Islet precursor cell (in vitro differentiated cells): ENCODE results near the gene PCDHA9.
"Not testable (repeated sequence)": the region's sequence is repeated elsewhere in the genome, so short reads cannot be mapped to it uniquely, and the experiment has no call there.

Experiments used
- DNase-seq: peaks from one replicate; pipeline ENCODE4 v3.0.0-alpha.2; 2018

The PCDHA9 gene, protein sequence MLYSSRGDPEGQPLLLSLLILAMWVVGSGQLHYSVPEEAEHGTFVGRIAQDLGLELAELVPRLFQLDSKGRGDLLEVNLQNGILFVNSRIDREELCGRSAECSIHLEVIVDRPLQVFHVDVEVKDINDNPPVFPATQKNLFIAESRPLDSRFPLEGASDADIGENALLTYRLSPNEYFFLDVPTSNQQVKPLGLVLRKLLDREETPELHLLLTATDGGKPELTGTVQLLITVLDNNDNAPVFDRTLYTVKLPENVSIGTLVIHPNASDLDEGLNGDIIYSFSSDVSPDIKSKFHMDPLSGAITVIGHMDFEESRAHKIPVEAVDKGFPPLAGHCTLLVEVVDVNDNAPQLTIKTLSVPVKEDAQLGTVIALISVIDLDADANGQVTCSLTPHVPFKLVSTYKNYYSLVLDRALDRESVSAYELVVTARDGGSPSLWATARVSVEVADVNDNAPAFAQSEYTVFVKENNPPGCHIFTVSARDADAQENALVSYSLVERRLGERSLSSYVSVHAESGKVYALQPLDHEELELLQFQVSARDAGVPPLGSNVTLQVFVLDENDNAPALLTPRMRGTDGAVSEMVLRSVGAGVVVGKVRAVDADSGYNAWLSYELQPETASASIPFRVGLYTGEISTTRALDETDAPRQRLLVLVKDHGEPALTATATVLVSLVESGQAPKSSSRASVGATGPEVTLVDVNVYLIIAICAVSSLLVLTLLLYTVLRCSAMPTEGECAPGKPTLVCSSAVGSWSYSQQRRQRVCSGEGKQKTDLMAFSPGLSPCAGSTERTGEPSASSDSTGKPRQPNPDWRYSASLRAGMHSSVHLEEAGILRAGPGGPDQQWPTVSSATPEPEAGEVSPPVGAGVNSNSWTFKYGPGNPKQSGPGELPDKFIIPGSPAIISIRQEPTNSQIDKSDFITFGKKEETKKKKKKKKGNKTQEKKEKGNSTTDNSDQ

GRCh38 chr5:140848139-140849102 lies at the start of gene PCDHA9:
Gene PCDHA9, plus strand, starts transcription at chr5:140848382. Its CDS starts 114 bp downstream, at chr5:140848496.
- DNase-seq, result not testable (repeated sequence)

- no peak for DNase-seq
Observed at GRCh38 chr5:140800816-140801493, 47.2 kb upstream of the PCDHA9 start, which contains the start of gene PCDHA3. Gene PCDHA3, plus strand, starts transcription at chr5:140801057.

DNA sequence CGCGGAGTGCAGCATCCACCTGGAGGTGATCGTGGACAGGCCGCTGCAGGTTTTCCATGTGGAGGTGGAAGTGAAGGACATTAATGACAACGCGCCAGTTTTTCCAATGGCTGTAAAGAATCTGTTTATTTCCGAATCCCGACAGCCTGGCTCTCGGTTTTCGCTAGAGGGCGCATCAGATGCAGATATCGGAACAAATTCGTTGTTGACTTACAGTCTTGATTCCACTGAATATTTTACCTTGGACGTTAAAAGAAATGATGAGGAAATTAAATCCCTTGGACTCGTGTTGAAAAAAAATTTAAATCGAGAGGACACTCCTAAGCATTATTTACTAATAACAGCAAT lies 46.7 kb upstream of the PCDHA9 start:
- no peak for DNase-seq

GRCh38 chr5:140802381-140802780 lies 45.8 kb upstream of the PCDHA9 start:
- DNase-seq, result not testable (repeated sequence)

DNA sequence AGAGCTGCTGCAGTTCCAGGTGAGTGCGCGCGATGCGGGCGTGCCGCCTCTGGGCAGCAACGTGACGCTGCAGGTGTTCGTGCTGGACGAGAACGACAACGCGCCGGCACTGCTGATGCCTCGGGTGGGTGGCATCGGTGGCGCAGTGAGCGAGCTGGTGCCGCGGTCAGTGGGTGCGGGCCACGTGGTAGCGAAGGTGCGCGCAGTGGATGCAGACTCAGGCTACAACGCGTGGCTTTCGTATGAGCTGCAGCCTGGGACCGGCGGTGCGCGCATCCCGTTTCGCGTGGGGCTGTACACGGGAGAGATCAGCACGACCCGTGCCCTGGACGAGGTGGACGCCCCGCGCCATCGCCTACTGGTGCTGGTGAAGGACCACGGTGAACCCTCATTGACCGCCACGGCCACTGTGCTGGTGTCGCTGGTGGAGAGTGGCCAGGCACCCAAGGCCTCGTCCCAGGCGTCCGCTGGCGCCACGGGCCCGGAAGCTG lies 45.4 kb upstream of the PCDHA9 start:
- no peak for DNase-seq

DNA sequence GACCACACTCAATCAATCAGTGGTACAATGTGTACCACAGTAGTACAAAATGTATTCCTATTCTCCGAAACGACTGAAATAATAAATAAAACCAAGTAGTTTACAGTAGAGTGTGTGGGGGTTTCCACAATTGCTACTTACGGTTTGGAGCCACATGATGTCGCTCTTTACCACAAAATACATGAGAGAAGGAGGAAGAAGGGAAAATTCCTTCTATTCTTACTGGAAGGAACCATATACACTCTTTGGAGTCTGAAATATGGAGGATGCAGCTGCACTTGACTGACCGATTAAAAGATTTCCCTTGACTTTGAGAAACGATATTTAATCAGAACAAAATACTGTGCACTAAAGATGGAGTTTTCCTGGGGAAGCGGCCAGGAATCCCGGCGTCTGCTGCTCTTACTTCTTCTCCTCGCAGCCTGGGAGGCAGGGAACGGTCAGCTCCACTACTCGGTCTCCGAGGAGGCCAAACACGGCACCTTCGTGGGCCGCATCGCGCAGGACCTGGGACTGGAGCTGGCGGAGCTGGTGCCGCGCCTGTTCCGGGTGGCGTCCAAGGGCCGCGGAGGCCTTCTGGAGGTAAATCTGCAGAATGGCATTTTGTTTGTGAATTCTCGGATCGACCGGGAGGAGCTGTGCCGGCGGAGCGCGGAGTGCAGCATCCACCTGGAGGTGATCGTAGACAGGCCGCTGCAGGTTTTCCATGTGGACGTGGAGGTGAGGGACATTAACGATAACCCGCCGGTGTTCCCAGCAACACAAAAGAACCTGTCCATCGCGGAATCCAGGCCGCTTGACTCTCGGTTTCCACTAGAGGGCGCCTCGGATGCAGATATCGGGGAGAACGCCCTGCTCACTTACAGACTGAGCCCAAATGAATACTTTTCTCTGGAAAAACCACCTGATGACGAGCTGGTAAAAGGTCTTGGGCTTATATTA lies 41.1 kb upstream of the PCDHA9 start, which contains the start of gene PCDHA4:
PCDHA4 (plus strand) TSS at position 235 of the 942 bp plus-strand sequence.
- peak; percentile 87 for DNase-seq

DNA sequence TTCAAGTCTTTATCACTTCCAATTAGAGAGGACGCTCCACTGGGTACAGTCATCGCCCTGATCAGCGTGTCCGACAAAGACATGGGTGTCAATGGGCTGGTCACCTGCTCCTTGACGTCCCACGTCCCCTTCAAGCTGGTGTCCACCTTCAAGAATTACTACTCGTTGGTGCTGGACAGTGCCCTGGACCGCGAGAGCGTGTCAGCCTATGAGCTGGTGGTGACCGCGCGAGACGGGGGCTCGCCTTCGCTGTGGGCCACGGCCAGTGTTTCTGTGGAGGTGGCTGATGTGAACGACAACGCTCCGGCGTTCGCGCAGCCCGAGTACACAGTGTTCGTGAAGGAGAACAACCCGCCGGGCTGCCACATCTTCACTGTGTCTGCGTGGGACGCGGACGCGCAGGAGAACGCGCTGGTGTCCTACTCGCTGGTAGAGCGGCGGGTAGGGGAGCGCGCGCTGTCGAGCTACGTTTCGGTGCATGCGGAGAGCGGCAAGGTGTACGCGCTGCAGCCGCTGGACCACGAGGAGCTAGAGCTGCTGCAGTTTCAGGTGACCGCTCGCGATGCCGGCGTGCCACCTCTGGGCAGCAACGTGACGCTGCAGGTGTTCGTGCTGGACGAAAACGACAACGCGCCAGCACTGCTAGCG lies 39.8 kb upstream of the PCDHA9 start:
- DNase-seq, result not testable (repeated sequence)

- DNase-seq, result no peak
Observed at GRCh38 chr5:140808889-140809291, 39.3 kb upstream of the PCDHA9 start.

DNA sequence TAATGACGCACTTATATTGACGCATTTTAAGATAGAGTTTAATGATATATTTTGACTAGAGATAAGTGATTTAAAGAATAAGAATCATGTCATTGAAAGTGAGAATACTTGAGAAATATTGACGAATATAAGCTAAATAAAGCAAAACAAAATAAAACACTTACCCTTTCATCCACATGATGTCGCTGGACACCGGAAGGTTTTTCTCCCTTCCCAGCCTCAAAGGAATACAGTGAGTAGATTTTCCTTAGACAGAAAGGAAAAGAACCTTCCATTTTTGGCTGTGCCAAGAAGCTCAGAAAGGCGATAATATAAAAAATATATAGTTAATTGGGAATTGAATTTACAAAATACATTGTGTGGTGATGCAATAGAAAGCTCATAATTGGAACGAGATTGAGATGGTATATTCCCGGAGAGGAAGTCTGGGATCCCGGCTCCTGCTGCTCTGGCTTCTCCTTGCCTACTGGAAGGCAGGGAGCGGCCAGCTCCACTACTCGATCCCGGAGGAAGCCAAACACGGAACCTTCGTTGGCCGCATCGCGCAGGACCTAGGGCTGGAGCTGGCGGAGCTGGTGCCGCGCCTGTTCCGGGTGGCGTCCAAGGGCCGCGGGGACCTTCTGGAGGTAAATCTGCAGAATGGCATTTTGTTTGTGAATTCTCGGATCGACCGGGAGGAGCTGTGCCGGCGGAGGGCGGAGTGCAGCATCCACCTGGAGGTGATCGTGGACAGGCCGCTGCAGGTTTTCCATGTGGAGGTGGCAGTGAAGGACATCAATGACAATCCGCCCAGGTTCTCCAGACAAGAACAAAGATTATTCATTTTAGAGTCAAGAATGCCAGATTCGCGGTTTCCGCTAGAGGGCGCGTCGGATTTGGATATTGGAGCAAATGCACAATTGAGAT lies 26.6 kb upstream of the PCDHA9 start, which contains the start of gene PCDHA5:
PCDHA5 (plus strand) TSS at position 239 of the 906 bp plus-strand sequence.
- no peak for DNase-seq

- no peak for DNase-seq
Observed at GRCh38 chr5:140822281-140822629, 25.9 kb upstream of the PCDHA9 start.

DNA sequence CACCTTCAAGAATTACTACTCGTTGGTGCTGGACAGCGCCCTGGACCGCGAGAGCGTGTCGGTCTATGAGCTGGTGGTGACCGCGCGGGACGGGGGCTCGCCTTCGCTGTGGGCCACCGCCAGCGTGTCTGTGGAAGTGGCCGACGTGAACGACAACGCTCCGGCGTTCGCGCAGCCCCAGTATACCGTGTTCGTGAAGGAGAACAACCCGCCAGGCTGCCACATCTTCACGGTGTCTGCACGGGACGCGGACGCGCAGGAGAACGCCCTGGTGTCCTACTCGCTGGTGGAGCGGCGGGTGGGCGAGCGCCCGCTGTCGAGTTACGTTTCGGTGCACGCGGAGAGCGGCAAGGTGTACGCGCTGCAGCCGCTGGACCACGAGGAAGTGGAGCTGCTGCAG lies 25.2 kb upstream of the PCDHA9 start:
- DNase-seq, result not testable (repeated sequence)

DNA sequence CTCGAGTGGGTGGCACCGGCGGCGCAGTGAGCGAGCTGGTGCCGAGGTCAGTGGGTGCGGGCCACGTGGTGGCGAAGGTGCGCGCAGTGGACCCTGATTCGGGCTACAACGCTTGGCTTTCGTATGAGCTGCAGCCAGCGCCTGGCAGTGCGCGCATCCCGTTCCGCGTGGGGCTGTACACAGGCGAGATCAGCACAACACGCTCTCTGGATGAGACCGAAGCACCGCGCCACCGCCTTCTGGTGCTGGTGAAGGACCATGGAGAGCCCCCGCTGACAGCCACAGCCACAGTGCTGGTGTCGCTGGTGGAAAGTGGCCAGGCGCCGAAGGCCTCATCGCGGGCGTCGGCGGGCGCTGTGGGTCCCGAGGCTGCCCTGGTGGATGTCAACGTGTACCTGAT lies 24.7 kb upstream of the PCDHA9 start:
- no peak for DNase-seq

GRCh38 chr5:140827704-140828361 lies 20.3 kb upstream of the PCDHA9 start, which contains the start of gene PCDHA6:
Gene PCDHA6, plus strand, starts transcription at chr5:140827960. Its CDS starts 132 bp downstream, at chr5:140828092.
- DNase-seq, result no peak

DNA sequence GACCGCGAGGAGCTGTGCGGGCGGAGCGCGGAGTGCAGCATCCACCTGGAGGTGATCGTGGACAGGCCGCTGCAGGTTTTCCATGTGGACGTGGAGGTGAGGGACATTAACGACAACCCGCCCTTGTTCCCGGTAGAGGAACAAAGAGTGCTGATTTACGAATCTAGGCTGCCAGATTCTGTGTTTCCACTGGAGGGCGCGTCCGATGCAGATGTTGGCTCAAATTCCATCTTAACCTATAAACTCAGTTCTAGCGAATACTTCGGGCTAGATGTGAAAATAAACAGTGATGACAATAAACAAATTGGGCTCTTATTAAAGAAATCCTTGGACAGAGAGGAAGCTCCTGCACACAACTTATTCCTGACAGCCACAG lies 19.8 kb upstream of the PCDHA9 start:
- DNase-seq, result no peak

- DNase-seq, result not testable (repeated sequence)
Observed at GRCh38 chr5:140829511-140830501, 18.4 kb upstream of the PCDHA9 start.

DNA sequence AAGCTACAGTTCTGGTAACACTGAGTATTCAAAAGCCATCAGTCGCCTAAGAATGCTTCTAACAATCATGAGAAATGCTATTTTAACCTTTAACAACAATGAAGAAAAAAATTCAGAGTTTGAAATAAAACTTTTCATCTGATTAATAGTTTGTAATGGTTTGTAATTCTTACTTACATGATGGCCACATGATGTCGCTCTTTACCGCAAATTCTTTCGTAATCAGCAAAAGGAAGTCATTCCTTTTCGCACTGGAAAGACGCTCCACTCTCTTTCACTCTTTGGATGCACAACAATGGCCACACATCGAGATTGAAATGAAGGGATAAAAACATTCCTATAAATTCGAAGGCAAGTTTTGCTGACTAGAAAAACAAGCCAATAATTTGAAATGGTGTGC lies 14.2 kb upstream of the PCDHA9 start, which contains the start of gene PCDHA7:
PCDHA7 (plus strand) TSS at position 277 of the 400 bp plus-strand sequence; CDS start at position 392, 115 bp downstream.
- no peak for DNase-seq
